KOPT-K1 (cell line): ENCODE results near the gene EVPLL.
"Not testable (repeated sequence)": the region's sequence is repeated elsewhere in the genome, so short reads cannot be mapped to it uniquely, and the experiment has no call there.

Experiments used
- H3K27ac ChIP-seq: fragments of 200-600 bp; sonication (generic); 2 replicates; pipeline ENCODE4 v1.5.1; 2016; ENCODE audit warnings: antibody characterized with exemption, mild to moderate bottlenecking, low read depth, low read length; ENCODE audit not compliant: poor library complexity, severe bottlenecking
- H3K36me3 ChIP-seq: fragments of 200-600 bp; sonication (generic); 2 replicates; pipeline ENCODE4 v1.5.1; 2017; ENCODE audit warnings: antibody characterized with exemption, mild to moderate bottlenecking, low read length, moderate library complexity; ENCODE audit not compliant: insufficient read depth
- H3K9me3 ChIP-seq: fragments of 200-600 bp; sonication (generic); 2 replicates; pipeline ENCODE4 v1.5.1; 2017; ENCODE audit warnings: antibody characterized with exemption, low read length, mild to moderate bottlenecking; ENCODE audit not compliant: insufficient read depth, poor library complexity, severe bottlenecking

Gene EVPLL

DNA sequence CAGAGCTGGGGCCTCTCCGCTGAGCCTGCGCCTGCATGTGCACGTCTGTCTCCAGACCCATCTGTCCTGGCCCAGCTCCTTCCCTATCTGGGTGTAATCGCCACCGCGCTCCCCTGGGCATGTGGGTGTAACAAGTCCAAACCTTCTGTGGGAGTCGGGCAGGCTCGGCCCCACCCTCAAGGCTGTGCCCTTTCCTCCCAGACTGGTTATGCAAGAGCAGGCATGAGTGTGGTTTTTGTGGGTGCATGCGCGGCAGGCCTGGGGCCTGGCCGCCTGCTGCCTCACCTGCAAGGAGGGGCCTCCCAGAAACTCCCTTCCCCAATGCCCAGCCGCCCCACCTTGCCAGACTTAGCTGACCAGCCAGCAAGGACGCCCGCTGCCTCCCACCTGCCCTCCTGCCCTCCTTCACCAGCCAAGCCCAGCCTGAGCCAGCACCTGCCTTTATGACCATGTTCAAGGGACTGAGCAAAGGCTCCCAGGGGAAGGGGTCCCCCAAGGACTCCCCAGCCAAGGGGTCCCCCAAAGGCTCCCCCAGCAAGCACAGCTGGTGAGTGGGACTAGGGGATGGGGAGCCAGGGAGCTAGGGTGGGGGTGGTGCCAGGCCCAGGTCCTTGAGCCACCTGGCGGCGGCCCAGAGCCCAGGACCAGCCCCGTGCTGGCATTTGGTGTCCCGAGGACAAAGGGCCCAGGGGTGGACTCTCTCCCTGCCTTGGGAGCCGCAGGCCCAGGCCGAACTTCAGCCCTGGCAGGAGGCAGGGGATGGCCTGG, at the start of gene EVPLL:
Gene EVPLL, plus strand, starts transcription at position 342 of the 768 bp plus-strand sequence. CDS start 3,160 bp downstream, outside the sequence.
- no peak within 1 kb of the TSS for H3K27ac ChIP-seq
- H3K9me3 ChIP-seq: peaks cover 6% of the 10 kb centered on the region
- H3K36me3 ChIP-seq: no peaks in the 10 kb centered on the region

DNA sequence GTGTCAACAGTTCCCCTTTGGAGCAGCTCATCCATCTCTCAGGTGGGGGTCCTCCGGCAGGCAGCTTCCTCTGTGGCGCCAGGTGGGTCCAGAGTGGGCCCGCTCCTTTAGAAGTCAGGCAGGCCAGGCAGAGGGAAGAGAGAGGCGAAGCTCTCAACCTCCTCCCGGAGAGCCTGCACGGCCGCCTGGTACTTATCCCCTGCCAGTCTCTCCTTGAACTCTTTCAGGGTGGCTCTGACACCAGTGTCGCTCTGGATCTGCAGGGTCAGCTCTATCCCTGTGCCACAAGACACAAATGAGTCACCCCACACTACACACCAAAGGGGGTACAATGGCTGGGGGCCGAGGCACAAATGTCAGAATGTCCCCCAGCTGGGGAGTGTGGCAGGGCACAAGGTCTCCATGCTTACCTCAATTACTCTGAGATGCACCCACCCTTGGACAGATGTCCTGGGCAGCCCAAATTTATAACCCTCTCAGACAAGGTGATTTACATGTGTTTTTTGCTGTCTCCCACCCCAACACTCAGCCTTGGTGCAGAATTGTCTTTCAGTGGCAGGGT, 48.9 kb upstream of the EVPLL start:
- Histone ChIP-seq H3K27ac (no peak overlapping the region), H3K36me3 (peaks cover 91% of the 10 kb centered on the region), H3K9me3 (no peaks in the 10 kb centered on the region)

DNA sequence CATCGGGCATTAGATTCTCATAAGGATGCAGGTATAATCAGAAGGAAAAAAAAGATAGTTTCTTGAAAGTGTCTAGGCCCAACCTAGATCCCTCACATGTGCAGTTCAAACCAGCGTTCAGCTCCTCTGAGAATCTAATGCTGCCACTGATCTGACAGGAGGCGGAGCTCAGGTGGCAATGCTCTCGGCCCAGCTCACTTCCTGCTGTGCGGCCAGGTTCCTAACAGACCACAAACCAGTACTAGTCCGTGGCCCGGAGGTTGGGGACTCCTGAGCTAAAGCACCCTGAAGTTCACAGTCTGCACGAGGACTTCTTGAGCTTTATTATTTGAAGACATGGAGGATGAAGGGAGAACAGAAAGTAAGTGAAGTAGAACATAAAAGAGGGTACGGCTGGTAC, 45.7 kb upstream of the EVPLL start:
- no peaks in the 10 kb centered on the region for H3K9me3 ChIP-seq
- H3K27ac ChIP-seq: no peak overlapping the region
- H3K36me3 ChIP-seq: peaks cover 95% of the 10 kb centered on the region

DNA sequence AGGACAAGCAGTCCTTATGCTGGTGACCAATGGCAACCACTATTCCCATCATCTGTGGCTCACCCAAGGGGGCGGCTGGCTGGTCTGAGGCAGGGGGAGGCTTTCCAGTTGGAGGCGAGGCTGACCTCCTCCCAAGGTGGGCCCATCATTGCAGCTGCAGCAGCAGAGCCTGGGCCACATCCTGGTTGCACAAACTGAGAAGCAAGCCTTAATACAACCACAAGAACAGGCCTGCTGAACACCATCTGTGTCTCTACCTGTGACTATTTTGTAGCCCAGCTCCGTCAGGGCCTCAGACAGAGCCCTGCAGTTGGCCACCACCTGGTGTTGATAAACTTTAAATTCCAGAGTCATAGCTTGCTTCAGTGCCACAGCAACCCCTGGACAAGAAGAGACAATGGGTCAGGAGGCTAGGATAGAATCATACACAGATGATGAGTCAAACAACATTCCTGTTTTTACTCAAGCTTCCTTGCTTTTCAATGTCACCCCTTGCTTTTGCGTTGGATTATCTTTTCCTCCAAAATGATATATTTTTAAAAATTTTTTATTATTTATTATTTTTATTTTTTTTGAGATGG, 44.6 kb upstream of the EVPLL start:
- Histone ChIP-seq H3K9me3 (no peaks in the 10 kb centered on the region), H3K27ac (no peak overlapping the region), H3K36me3 (peaks cover 91% of the 10 kb centered on the region)

- H3K36me3 ChIP-seq: peaks cover 84% of the 10 kb centered on the region
- not testable (repeated sequence) for H3K27ac ChIP-seq, H3K9me3 ChIP-seq
Measured at GRCh38 chr17:18338158-18338557, 39.4 kb upstream of the EVPLL start.

DNA sequence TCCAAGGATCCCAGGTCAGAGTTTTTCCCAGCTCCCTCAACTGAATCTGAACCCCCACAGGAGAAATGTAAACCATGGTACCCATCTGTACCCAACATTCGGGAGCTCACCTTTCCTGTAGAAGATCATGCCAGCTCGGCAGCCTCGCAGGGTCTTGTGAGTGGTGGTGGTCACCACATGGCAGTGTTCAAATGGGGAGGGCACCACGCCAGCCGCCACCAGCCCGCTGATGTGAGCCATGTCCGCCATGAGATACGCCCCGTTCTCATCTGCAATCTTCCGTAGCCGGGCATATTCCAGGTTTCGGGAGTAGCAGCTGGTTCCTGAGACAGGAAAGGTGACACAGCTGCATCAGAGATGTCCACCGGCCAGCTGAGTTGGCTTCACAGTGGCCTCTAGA, 37.6 kb upstream of the EVPLL start:
- Histone ChIP-seq H3K9me3 (no peaks in the 10 kb centered on the region), H3K36me3 (peaks cover 85% of the 10 kb centered on the region), H3K27ac (no peak overlapping the region)

DNA sequence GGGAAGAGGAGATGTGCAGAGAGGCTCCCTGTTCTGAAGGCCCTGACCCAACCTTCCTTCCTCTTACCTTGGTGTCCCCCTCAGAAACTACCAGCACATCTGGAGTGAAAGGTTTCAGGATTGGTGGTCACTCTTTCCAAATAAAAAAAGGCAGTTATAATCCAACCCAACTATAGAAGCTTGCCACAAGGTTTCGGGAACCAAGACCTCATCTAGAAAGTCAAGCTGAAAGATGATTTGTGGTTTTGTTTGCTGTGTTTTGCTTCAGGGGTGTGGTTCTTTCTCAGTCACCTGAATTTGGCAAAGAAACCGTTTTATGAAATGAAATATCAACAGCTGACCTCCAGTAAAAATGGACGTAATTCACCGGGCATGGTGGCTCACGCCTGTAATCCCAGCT, 33.6 kb upstream of the EVPLL start:
- H3K27ac ChIP-seq: no peak overlapping the region
- no peaks in the 10 kb centered on the region for H3K9me3 ChIP-seq
- peaks cover 99% of the 10 kb centered on the region for H3K36me3 ChIP-seq

DNA sequence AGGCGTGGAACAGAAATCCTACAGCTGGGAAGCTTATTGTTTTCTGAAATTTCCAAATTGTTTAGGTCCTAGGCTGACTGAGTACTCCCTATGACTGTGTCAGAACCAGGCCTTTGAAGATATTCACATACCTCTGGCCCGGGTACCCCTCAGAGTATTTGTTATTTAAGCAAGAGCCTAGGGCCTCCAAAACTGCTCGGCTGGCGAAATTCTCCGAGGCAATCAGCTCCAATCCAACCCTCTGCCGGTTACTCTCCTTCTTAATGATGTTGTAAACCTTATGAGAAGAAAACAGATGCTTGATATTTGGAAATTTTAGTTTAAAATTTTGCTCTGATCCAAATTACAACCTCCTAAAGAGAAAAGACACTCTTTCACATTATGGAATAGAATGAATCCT, 24.0 kb upstream of the EVPLL start:
- no peak overlapping the region for H3K27ac ChIP-seq
- peaks cover 80% of the 10 kb centered on the region for H3K36me3 ChIP-seq
- H3K9me3 ChIP-seq: no peaks in the 10 kb centered on the region

DNA sequence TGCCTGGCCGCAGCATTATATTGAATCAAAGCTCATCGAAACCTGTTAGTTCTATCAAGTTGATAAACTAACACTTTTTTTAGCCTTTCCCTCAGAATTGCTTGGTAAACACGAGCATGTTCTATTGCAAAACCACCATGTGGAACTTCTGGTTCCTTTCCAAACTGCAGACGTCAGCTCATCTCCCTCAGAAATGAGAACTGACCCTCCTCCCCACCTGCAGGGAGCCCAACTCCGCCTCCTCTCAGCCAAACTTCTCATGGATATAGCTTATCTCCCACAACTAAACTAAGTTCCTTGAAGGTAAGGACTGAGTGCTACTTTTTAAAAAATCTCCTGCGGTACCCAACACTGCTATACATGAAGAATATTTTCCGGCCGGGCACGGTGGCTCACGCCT, 21.0 kb upstream of the EVPLL start:
- Histone ChIP-seq H3K36me3 (peaks cover 79% of the 10 kb centered on the region), H3K27ac (no peak overlapping the region), H3K9me3 (no peaks in the 10 kb centered on the region)

GRCh38 chr17:18360518-18360917, 17.1 kb upstream of the EVPLL start:
- Histone ChIP-seq H3K27ac (no peak overlapping the region), H3K36me3 (peaks cover 47% of the 10 kb centered on the region), H3K9me3 (no peaks in the 10 kb centered on the region)

- no peaks in the 10 kb centered on the region for H3K9me3 ChIP-seq
- peak overlapping the region; percentile 69 for H3K27ac ChIP-seq
- peaks cover 33% of the 10 kb centered on the region for H3K36me3 ChIP-seq
Measured at GRCh38 chr17:18361837-18362697, 15.5 kb upstream of the EVPLL start.

- Histone ChIP-seq H3K27ac (peak overlapping the region; percentile 69), H3K36me3 (peaks cover 27% of the 10 kb centered on the region), H3K9me3 (no peaks in the 10 kb centered on the region)
Measured at GRCh38 chr17:18362698-18363100, 14.9 kb upstream of the EVPLL start.

GRCh38 chr17:18363101-18364049, 14.2 kb upstream of the EVPLL start, which contains the start of gene SHMT1:
Gene SHMT1, minus strand, starts transcription at chr17:18363550. Its CDS starts 7,569 bp downstream, at chr17:18355981.
- Histone ChIP-seq H3K36me3 (peaks cover 23% of the 10 kb centered on the region), H3K9me3 (no peaks in the 10 kb centered on the region), H3K27ac (peak within 1 kb of the TSS; percentile 69)

- peaks cover 15% of the 10 kb centered on the region for H3K36me3 ChIP-seq
- no peaks in the 10 kb centered on the region for H3K9me3 ChIP-seq
- no peak overlapping the region for H3K27ac ChIP-seq
Measured at GRCh38 chr17:18364166-18364565, 13.4 kb upstream of the EVPLL start.
